RWPE1 (cell line): ENCODE results near the gene VTI1A.

ENCODE experiments used
- CTCF ChIA-PET: fragments of 350-600 bp; sonication (Branson Sonifier 250); formaldehyde crosslinking; extraction: SDS; loops from one replicate; lab custom pipeline; 2021; lab: Yijun Ruan, JAX
- POLR2A ChIA-PET: fragments of 400-600 bp; formaldehyde crosslinking; extraction: SDS; loops from one replicate; lab custom pipeline; 2020; ENCODE audit warnings: antibody characterized with exemption; ENCODE audit not compliant: low non-redundant PET; lab: Yijun Ruan, JAX
- DNase-seq: peaks from one replicate; pipeline ENCODE4 v3.0.0; 2012; ENCODE audit warnings: low spot score
- H3K27ac ChIP-seq: fragments of 450-650 bp; 2 replicates; pipeline ENCODE4 v1.5.1; 2017
- TF ChIP-seq, protein P1 (sequence below): fragments of 450-650 bp; conservative IDR thresholded peaks from 2 replicates; pipeline ENCODE4 v1.5.1; 2017; ENCODE audit warnings: low read depth, mild to moderate bottlenecking

The VTI1A gene

DNA sequence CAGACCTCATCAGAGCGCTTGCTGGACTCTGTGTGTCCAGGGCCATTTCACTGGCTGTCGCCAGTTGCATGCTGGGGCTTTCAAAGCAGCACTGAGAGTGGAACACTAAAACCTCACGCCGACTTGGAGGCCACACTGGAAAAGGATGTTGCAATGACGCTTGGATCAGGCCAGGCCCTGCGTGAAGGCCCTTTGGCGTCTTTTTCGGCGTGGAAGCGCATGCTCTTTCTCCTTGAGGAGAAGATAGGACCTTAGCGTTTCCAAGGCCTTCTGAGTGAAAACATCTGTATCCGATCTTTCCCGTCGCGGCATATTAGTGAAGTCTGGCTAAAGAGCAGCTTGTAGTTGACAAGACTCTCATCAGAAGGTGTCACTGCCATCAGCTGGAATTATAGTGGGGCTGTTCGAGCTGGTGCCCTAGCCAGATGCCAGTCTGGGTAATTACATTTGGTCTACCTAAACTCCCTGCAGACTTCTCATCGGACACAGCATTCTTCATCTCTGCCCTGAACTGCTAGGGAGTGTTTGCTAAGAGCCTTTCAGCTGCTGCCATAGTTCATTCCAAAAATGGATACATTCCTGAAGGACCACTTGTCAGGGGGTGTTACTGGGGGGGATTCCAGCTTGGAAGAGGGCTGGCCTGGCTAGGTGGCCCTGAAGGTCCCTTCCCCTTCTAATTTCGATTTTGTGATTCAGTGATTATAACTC lies 335.3 kb downstream of the VTI1A start:
- POLR2A ChIA-PET: no interaction called here
- no peak overlapping the region for H3K27ac ChIP-seq
- DNase-seq: no peak
- TF ChIP-seq, protein P1, sequence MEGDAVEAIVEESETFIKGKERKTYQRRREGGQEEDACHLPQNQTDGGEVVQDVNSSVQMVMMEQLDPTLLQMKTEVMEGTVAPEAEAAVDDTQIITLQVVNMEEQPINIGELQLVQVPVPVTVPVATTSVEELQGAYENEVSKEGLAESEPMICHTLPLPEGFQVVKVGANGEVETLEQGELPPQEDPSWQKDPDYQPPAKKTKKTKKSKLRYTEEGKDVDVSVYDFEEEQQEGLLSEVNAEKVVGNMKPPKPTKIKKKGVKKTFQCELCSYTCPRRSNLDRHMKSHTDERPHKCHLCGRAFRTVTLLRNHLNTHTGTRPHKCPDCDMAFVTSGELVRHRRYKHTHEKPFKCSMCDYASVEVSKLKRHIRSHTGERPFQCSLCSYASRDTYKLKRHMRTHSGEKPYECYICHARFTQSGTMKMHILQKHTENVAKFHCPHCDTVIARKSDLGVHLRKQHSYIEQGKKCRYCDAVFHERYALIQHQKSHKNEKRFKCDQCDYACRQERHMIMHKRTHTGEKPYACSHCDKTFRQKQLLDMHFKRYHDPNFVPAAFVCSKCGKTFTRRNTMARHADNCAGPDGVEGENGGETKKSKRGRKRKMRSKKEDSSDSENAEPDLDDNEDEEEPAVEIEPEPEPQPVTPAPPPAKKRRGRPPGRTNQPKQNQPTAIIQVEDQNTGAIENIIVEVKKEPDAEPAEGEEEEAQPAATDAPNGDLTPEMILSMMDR: no peak
- CTCF ChIA-PET: interaction anchor here (0.6 to 0.7 kb wide), 2 partner anchors 69 to 1059 kb away, joined by 4 read pairs; no protein-coding TSS in a partner anchor

DNA sequence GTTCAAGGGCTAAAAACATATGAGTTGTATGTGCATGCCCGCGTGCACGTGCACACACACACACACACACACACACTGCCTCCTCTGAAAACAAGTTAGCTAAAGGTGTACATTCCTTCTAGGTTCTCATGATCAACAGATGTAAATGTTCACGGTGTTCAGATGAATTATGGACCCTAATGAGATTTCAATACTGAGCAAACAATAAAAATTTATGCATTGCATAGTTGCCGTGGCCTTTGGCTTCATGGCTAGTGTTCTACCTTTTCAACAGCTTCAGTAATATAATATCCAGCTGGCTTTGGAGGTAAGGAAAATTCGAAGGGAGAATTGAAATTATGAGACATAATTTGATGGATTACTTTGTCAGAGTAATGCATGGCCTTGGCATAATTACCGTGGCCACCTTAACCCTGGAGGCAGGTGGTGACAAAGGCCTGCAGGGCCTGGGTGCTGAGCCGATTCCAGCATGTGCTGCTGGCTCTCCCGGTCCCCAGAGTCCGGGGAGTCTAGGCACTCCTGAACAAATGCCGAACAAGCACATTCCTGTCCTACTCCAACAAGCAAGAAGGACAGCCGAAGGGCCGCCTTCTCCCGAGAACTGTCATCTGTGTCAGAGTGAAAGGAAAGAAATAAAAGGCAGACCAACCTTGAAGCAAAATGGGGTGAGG lies 336.5 kb downstream of the VTI1A start:
- TF ChIP-seq, protein P1: no peak
- POLR2A ChIA-PET: no interaction called here
- H3K27ac ChIP-seq: no peak overlapping the region
- DNase-seq: no peak
- CTCF ChIA-PET: interaction anchor here (0.6 to 1.0 kb wide), 4 partner anchors 20 to 352 kb away, joined by 3 to 5 read pairs (median 4); no protein-coding TSS in a partner anchor

DNA sequence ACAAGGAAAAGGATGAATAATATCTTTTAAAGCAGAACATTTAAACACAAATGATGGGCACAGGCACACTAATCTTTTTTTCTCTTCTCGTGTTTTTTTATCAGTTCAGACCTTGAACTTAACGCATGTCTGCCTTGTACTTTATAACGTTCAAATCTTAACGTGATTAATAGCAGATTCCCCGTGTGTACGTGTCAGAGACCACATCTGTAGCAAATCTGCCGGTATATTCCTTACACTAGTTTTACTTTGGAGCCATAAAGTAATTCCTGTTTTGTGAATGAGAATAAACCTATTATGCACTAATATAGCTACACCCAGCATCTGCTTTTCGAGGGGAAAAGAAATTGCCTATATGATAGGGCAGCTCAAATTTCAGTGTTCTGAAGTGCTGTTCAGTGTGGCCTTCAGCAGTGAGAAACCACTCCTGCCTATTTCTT lies 337.0 kb downstream of the VTI1A start:
- TF ChIP-seq, protein P1: no peak
- H3K27ac ChIP-seq: no peak overlapping the region
- DNase-seq: no peak
- ChIA-PET CTCF (interaction anchor here (1.0 kb wide), 1 partner anchor 63 kb away, joined by 5 read pairs; no protein-coding TSS in a partner anchor), POLR2A (no interaction called here)

DNA sequence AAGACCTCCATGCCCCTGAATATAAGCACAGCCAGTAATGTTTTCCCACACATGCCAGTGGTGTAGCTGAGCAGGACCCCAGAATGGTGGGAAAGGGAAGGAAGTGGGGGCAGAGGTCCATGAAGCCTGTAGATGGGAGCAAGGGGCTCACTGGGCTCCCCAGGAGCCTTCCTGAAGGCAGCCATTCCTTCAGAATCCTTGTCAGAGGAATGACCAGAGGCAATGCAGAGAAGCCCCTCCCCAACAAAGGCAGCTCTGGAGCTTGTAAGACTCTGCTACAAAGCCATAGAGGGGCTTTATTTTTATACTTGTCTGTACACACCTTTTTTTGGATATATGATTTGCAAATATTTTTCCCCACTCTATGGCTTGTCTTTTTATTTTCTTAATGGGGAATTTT lies 338.1 kb downstream of the VTI1A start:
- no peak overlapping the region for H3K27ac ChIP-seq
- ChIA-PET CTCF (interaction anchor here (0.7 kb wide), 1 partner anchor 12 kb away, joined by 3 read pairs; no protein-coding TSS in a partner anchor), POLR2A (no interaction called here)
- no peak for DNase-seq
- TF ChIP-seq, protein P1: no peak

DNA sequence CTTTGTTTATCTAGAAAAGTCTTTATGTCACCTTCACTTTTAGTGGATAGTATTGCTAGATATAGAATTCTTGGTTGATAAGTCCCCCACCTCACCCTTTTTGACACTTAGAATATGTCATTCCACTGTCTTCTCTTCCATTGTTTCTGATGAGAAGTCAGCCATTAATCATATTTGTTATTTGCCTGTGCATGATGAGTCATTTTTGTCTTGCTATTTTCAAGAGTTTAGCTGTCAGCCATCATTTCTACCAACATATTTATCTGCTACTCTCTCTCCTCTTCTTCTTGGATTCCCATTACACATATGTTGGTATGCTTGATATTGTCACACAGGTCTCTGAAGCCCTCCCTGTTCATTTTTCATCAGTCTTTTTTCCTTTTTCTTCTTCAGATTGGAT lies 342.2 kb downstream of the VTI1A start:
- CTCF ChIA-PET: no interaction called here
- TF ChIP-seq, protein P1: no peak

DNA sequence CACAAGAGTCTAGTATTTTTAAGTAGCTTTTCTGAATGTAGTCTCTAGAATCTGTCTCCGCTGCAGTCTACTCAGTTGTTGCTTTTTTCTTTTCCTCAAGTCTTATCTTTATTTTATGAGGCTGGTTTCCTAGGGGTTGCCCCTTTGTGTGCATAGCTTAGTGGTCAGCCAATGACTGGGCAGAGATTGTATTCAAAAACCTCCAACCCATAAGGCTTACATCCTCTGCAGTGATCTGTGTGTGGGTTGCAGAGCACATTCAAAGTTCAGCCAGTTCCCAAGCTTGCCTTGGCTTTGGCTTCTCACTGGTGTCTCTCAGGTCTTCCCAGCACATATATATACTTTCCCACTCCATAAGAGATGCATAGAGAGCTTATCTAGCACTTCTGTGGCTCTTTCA lies 343.0 kb downstream of the VTI1A start:
- DNase-seq: no peak
- TF ChIP-seq, protein P1: no peak
- POLR2A ChIA-PET: no interaction called here
- H3K27ac ChIP-seq: no peak overlapping the region
- CTCF ChIA-PET: no interaction called here

More for the DNA sequence above, 342.2 kb downstream of the VTI1A start:
- H3K27ac ChIP-seq: no peak overlapping the region
- POLR2A ChIA-PET: no interaction called here
- DNase-seq: no peak
